Activated CD4-positive, alpha-beta T cell treated with anti-CD3 and anti-CD28 coated beads, Interleukin-2, amount 50 U/mL, for 16 hours (primary cell): ENCODE results near the gene WDFY2.
"Not testable (repeated sequence)": the region's sequence is repeated elsewhere in the genome, so short reads cannot be mapped to it uniquely, and the experiment has no call there.

Experiments
- DNase-seq: peaks from one replicate; pipeline ENCODE4 v3.0.0-alpha.2; 2020

WDFY2 gene

DNA sequence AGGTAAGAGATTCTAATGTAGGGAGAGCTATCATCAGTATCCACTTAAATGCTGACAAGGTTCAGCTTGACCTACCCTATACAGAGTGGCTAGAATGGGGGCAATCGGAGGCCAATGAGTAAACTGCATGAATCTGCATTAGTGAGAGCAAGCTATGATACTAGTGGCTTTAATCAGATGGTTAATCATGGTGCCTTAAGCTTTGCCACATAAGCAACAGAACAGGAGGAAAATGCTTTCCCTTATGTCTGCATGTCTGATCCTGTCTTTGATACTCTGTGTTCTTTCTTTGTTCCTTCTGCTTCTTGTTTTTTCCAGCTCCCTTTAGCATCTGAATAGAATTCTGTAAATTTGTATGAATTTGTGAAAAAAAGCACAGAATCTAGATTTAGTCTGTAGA, 91.1 kb downstream of the WDFY2 start:
- DNase-seq, result no peak

DNA sequence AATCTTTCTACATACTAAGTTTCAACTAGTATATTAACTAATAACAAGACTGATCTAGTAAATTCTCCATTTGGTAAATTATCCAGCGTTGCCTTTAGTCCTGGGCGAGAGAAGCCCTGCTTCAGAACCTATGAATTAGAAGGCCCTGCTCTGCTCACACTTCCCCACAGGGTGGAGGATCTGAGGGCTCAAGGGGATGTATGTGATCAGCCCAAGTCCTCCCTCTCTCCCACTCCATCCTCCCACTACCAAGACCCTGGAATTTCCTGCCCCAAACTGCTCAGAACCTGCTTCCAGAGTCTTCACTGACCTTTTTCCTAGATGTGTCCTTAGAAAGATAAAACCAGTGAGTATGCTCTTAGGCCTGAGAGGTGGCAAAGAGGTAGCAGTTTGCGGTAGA, 91.6 kb downstream of the WDFY2 start:
- no peak for DNase-seq

DNA sequence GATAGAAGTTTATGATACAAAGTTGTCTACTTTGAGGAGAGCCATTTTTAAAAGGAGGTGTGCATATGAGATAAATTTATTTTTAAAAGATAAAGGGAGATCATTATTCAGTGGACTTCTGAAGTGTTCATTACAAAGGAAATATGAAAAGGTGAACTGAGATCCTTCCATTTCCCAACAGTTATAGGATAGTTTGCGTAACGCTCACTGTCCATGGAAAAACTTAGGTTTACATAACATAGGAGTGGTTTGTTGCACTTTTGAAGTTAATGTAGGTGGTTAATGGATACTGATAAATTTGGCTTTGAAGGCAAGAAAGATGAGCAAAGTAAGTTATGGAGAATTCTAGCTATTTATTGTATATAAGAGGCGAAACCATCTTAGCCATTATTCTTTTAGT, 92.5 kb downstream of the WDFY2 start:
- no peak for DNase-seq

DNA sequence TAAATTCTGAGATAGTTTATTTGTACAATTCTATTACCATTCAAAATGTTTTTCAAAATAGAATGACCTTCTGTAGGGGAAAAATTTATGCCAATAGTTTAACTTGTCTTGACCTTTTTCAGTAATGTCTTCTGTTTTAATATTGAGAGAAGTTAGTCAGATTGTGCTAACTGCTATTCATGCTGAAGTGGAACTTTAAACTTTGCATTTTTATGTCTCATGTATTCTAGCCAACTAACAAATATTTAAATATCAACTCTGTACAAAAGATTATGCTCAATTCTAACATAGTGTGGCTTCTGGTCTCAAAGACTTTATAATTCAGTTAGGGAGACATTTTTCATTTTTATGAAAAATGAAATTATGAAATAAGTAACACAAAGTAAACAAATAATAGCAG, 94.2 kb downstream of the WDFY2 start:
- no peak for DNase-seq

DNA sequence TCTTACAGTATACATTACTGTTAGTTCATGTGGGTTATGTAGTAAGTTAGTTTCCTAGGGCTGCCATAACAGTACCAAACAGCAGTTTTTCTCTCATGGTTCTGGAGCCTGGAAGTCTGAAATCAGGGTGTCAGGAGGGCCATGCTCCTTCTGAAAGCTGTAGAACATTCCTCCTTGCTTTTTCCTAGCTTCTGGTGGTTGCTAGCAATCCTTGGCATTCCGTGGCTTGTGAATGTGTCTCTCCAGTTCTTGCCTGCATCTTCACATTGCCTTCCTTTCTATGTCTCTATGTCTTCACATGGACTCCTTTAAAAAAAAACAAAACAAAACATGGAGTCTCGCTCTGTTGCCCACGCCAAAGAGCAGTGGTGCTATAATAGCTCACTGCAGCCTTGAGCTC, 95.4 kb downstream of the WDFY2 start:
- DNase-seq, result no peak

DNA sequence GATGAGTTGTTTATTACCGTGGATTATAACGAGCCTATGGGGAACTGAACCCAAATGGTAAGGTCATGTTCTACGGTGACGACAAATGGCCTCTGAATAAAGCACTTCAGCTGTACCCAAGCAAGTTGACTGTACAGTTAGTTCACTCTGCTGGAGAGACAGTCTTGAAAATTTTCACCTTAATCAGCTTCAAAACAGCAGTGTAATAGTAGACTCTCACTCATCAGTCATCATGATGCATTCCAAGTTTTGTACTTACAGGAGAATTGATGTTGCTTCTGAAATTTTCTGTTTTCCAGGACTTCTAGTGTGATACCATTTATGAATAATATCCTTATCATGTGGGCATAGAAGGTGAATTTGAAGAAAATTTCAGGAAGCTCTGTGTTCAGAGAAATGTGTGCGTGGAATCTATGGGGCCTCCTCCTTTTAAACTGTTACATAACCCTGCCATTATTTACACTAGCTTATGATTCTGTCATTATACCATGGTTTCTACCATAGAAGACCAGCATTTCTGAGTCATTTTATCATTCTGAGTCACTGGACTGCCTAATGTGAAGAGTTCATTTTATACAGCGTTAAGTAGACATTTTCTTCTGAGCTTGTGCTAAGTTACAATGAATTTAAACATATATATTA, 96.9 kb downstream of the WDFY2 start:
- peak; percentile 58 for DNase-seq

DNA sequence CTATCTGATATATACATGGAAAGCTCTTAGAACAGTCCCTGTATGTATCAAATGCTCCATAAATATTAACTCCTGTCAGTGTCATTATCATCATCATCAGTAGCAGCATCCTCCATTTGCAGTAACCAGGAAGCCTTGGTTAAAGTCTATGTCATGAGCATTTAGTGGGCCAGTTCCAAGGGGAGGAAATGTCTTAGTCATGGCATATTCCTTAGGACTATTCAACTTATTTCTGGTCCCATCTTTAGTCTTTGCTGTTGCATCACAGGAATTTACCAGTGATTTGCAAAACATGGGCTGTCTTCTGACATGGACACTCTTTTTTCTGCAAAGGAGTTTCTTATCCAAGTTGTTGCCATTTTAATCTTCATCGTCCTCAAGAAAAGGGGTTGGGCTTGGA, 98.4 kb downstream of the WDFY2 start:
- no peak for DNase-seq

DNA sequence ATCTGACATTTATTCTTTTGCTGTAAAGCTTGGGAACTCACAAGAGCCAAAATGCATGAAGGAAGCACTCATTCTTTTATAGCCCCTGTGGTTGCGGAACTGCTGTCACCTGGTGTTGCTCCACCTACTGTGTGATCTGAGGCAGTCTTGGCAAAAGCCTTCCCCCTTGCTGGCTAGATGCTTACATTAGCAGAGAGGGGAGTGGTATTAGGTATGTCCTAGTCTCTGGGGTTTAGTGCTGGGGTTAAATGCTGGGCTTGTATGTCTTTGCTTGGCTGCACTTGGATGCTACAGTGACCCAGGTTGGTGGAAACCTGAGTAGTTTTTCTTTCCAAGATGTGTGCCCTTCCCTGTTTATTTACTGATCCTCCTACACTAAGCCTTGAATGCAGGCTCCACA, 99.3 kb downstream of the WDFY2 start:
- no peak for DNase-seq

DNA sequence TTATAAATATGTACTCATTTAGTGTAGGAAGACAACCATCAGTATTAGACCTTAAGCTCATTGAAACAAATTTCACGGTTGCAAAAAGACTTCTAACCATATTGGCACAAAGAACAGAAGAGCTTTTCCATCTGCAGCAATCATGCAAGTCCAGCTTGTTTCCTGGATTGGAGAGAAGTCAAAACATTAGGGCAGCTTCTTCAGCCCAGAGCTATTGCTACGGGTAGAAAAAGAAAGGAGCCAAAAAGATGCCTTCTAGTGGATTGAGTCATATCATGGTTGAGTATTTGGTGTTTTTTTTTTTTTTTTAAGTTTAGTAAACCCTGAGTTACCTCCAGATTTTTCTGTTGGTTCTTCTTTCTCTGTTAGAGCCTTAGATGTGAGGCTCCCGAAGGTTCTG, 99.8 kb downstream of the WDFY2 start:
- no peak for DNase-seq

DNA sequence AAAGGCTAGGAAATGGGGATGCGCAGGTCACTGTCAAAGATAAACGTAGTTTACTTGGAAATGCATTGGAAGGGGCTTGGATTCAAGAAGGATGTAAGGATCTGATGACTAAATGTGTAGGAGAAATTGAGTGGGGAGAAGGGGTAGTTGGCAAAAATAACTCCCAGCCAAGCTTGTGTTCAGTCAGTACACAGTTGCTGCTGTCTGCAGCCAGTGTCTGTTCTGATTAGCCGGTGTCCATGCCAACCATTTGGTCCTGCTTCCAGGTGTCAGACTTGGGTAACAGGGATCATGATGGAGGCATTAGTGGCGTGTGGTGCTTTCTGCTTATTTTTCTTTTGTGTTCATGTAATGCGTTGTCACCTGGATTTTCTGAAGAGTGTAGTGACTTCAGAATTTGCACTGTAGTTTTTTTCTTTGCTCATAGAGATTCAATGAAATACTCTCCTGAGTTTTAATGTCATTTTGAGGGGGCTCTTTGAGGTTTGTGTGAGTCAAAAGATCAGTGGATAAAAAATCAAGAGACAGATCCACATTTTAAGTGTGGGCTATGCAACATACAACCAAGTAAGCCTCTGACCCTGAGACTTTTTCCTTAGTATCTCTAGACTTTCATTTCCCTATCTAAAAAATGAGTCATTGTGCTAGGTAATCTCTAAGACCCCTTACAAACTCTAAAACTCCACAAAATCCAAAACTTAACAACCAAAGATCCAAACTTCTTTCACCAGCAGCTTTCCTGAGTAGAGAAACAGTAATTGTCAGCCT, 103.9 kb downstream of the WDFY2 start:
- DNase-seq, result no peak

DNA sequence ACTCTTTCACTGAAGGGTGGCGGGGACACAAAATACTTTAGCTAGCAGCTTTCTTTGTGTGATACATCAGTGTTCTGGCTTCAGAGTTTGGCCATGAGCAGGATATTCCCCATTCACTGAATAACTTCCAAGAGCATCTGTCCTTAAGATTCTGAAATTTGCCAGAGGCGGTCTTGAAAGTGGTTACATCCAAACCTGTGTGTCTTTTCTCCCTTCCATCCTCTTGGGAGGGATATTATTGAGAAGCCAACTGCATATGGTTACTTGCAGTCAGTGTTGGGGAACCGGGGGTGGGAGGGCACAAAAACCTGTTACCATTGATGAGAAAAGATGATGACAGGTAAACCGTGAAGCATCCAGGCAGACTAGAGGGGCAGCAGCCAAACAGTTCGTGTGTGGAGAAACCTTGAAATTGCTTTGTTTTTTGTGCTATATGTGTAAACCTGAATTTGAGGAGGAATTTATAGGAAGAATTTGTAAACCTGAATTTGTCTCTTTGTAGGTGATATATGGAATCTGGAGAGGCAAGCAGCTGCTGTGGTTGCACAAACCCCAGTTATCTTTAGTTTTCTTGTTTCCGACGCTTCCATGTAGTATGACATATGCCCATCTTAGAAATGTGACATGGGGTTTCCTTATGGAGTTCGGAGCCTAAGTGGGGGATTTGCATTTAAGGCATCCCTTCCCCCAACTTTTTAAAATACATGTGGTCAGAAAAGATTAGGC, 104.8 kb downstream of the WDFY2 start:
- DNase-seq, result no peak

DNA sequence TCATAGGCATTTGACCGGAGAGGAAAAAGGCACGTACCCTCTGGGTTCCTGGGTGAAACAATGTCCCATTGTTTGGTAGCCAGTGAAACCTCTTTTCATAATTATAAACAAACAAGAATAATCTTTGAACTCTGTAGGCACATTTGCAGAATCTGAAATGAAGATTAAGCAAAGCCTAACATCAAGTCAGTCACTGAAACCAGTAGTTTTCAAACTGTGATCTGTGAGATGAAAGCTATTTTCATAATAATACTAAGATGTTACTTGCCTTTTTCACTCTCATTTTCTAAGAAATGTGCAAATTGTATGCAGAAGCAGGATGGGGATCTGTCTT, 105.4 kb downstream of the WDFY2 start:
- peak; percentile 6 for DNase-seq

DNA sequence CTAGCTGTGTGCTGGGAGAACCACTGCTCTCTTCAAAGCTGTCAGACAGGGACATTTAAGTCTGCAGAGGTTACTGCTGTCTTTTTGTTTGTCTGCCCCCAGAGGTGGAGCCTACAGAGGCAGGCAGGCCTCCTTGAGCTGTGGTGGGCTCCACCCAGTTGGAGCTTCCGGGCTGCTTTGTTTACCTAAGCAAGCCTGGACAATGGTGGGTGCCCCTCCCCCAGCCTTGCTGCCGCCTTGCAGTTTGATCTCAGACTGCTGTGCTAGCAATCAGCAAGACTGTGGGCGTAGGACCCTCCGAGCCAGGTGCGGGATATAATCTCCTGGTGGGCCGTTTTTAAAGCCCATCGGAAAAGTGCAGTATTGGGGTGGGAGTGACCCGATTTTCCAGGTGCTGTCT, 111.4 kb downstream of the WDFY2 start:
- not testable (repeated sequence) for DNase-seq

DNA sequence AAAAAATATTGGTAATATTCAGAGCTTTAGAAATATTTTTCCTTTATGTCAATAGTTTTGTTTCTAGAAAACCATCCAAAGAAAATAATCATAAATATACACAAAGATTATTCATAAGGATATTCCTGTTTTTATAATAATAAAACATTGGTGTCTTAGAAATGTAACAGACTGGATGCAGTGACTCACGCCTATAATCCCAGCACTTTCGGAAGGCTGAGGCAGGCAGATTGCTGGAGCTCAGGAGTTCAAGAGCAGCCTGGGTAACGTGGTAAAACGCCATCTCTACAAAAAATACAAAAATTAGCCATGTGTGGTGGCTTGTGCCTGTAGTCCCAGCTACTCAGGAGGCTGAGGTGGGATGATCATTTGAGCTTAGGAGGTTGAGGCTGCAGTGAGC, 112.9 kb downstream of the WDFY2 start:
- DNase-seq, result no peak

DNA sequence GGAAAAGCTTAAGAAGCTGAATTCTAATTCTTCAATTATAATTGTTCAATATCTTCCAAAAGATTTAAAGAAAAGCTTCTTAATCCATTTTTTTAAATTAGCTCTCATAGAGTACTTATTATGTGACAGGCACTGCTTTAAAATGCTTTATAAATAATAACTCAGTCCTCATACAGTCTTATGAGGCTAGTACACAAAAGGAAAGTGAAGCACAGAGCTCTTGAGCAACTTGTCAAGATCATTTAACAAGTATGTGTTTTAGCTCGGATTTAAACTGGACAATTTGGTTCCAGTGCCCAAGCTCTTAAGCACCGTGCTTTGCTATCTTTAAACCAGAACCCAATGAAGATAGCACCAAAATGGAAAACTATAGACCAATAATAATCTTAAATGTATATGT, 113.6 kb downstream of the WDFY2 start:
- DNase-seq, result no peak

DNA sequence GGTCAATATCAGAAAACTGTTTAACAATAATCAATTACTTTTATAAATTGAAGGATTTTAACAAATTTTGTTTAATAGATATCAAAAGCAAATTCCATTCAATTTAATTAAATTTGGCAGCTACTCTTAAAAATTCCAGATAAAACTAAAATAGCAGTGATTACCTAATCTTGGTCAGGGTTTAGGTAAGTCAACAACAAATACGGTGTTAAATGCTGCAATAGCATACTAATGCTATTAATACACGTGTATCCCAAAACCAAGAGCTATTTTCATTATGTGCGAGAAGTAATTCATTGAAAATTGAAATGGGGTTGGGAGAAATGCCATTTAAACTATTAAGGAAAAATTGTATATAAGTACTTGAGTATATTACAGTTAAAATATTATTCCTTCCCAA, 114.1 kb downstream of the WDFY2 start:
- DNase-seq, result no peak

DNA sequence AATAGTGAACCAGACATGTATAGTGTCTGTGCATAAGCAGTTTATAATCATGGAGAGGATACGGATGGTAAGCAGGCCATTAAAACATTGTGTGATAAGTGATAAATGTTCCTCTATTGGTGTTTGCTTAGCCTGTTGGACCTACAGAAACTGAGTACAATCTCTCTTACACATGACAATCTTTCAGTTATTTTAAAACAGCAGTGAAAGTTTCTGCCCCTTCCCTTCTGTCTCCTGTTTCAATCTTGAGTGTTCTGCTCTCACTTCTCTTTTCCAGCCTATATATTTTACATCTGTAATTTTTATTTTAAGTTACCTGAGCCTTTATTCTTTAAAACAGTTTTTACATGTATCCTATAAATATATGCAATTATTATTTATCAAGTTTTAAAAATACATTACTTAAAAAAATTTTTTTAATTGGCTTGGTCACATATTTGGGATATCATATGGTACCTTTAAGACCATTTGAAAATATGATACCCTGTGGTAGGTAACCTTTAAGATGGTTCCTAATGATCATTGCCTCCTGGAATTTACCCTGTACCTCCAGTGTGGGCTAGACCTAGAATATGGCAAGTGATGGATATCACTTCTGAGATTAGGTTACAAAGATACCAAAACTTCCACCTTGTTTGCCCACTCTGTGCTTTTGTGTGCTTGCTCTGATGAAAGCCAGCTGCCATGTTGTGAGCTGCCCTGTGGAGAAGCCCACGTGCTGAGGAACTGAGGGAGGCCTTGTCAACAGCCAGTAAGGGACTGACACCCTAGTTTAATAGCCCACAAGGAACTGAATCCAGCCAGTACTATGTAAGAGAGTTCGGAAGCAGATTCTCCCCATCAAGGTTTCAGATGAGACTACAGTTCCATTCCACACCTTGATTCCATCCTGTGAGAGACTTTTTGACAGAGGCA, 120.4 kb downstream of the WDFY2 start:
- DNase-seq, result no peak

DNA sequence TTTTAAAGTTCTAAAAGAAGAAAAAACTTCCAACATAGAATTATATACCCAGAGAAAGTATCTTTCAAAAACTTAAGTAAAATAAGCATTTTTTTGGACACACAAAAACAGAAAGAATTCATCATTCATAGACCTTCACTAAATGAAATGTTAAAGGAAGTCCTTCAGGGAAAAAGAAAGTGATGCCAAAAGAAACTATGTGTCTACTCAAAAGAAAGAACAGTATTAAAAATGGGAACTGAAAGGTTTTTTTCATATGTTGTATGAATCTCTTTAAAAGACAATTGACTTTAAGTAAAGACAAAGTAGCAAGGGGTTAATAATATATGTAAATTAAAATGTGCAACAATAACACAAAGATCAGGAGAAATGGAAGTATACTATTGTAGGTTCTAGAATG, 123.2 kb downstream of the WDFY2 start:
- no peak for DNase-seq

DNA sequence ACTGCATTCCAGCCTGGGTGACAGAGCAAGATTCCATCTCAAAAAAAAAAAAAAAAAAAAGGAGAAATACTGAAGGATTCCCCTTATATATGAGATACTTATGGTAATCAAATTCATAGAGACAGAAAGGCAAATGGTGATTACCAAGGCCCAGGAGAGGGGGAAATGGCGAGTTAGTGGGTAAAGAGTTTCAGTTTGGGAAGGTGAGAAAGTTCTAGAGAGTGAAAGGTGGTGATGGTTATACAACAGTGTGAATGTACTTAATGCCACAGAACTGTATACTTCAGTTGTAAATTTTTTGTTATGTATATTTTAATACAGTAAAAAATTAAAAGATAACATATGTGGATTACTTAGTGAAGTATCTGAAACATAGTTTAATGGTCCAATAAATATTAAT, 129.5 kb downstream of the WDFY2 start:
- DNase-seq, result no peak

DNA sequence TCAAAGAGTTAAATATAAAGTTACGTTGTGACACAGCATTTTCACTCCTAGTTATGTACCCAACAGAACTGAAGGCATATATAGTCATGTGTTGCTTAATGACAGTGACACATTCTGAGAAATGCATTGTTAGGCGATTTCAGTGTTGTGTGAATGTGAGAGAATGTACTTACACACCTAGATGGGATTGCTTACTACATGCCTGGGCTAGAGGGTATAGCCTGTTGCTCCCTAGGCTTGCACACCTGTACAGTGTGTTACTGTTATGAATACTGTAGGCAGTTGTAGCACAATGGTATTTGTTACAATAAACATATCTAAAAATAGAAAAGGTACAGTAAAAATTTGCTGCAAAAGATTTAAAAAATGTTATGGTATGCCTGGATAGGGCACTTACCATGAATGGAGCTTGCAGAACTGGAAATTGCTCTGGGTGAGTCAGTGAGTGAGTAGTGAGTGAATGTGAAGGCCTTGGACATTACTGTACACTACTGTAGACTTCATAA, 130.5 kb downstream of the WDFY2 start:
- DNase-seq, result peak; percentile 59

DNA sequence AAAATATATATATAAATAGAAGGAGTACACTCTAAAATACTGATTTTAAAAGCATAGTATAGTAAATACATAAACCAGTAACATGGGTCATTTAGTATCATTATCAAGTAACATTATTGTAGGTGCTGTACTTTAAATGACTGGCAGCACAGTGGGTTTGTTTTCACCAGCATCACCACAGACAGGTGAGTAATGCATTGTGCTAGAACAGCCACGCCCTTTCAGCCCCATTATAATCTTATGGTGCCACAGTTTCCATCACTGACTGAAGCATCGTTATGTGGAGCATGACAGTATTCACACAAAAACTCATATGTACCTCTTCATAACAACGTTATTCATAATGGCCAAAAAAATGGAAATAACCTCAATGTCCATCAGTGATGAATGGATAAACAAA, 131.4 kb downstream of the WDFY2 start:
- DNase-seq, result no peak

DNA sequence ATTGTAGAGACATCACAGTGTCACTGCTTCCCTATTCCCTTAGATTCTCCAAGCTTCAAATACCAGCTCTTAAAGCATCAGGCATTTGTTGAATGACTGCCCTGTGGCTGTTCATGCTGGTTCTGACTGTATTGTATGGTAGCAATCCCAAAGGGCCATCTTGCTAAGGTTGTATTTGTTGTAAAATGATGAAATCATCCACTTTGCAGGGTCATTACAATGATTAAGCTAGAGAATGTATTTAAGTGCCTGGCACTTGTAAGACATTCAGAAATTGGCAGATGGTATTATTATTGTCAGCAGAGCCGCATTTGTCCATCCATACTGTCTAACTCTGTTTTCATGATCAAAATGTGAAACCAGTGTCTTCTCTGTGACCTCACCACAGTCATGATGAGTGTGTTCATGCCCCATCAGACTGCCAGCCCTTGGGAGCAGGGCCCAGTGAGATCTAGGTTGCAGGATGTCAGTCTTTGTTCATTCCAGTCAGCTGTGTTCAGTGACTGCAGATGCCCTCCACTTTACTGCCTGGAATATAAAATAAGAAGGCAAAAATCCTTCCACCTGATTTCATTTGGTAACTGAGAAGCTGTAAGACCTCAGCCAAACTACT, 133.6 kb downstream of the WDFY2 start:
- DNase-seq, result no peak

DNA sequence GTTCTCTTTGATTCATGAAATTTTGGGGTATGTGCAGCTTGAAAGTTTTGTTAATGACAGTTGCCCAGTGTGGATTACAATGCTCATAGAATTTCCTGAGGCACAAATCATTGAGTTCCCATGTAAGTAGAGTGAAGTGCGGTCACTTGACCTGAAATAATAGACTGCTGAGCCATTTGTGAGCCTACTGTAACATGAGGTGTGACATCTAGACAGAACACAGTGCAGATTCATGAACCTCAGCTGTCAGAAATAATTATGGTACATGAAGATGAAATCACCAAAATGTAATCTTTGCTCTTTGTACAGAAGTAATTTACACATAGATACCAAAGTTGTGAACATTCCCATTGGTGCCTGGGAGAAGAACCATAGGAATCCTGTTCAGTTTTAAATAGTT, 135.1 kb downstream of the WDFY2 start:
- no peak for DNase-seq
